ENCODE results near the gene GNAI2.

The GNAI2 gene

GRCh38 chr3:50297896-50298725 is 62.1 kb downstream of the GNAI2 start:
- DNase-seq (ENCODE audit: low read depth in 2 of 2), result no peak

GRCh38 chr3:50298836-50299637 is 63.0 kb downstream of the GNAI2 start, which contains the start of the genes HYAL3 and NAA80:
Gene HYAL3, minus strand, starts transcription at chr3:50299405. Its CDS starts 3,803 bp downstream, at chr3:50295602.
Gene NAA80, minus strand, starts transcription at chr3:50299405. Its CDS starts 1,942 bp downstream, at chr3:50297463.
- DNase-seq (ENCODE audit: low read depth in 2 of 2), result peak; percentile 99

- DNase-seq (ENCODE audit: low read depth in 2 of 2), result no peak
These were observed 63.6 kb downstream of the GNAI2 start for GRCh38 chr3:50299638-50299928.

GRCh38 chr3:50299929-50300680 is 64.1 kb downstream of the GNAI2 start:
- no peak for DNase-seq (ENCODE audit: low read depth in 2 of 2)

GRCh38 chr3:50300681-50301254 is 64.8 kb downstream of the GNAI2 start:
- no peak for DNase-seq (ENCODE audit: low read depth in 2 of 2)

- DNase-seq (ENCODE audit: low read depth in 2 of 2), result no peak
These were observed 66.3 kb downstream of the GNAI2 start for GRCh38 chr3:50302095-50303012.

- no peak for DNase-seq (ENCODE audit: low read depth in 2 of 2)
These were observed 67.2 kb downstream of the GNAI2 start, which contains the start of gene HYAL1 for GRCh38 chr3:50303013-50303815. Gene HYAL1, minus strand, starts transcription at chr3:50303574. Its CDS starts 618 bp downstream, at chr3:50302956.

GRCh38 chr3:50304601-50305000 is 68.6 kb downstream of the GNAI2 start:
- no peak for DNase-seq (ENCODE audit: low read depth in 2 of 2)

Measured in activated CD4-positive, alpha-beta T cell treated with anti-CD3 and anti-CD28 coated beads for 24 hours (primary cell).